ENCODE measurements around the gene CDH8.

CDH8 gene

GRCh38 chr16:62067182-62067581 is 30.9 kb upstream of the CDH8 start:
- Histone ChIP-seq H2AFZ (ENCODE audit: low read depth, low read length, severe bottlenecking) (no peak overlapping the region), H4K20me1 (ENCODE audit: low read depth, low read length) (no peaks in the 10 kb centered on the region), H3K9me3 (ENCODE audit: insufficient read depth, low read length) (no peaks in the 10 kb centered on the region), H3K9ac (ENCODE audit: low read length) (no peak overlapping the region), H3K79me2 (ENCODE audit: insufficient read depth, low read length) (no peaks in the 10 kb centered on the region), H3K9me2 (replicated peaks; ENCODE audit: insufficient read depth, low read length) (no peaks in the 10 kb centered on the region), H3F3A (ENCODE audit: insufficient read depth) (no peaks in the 10 kb centered on the region), H3K4me2 (ENCODE audit: low read depth, low read length, poor library complexity, severe bottlenecking) (no peak overlapping the region), H3K36me3 (ENCODE audit: low read length) (no peaks in the 10 kb centered on the region), H3K27ac (ENCODE audit: low read depth, low read length) (no peak overlapping the region), H3K4me3 (ENCODE audit: insufficient read depth, low read length, poor library complexity, severe bottlenecking) (no peak overlapping the region), H3K27me3 (ENCODE audit: low read length) (no peaks in the 10 kb centered on the region)
- TF ChIP-seq CTCF (IDR thresholded peaks at IDR 0.05; ENCODE audit: insufficient read depth, low read length, poor library complexity, severe bottlenecking) (no peak), EZH2phosphoT487 (conservative IDR thresholded peaks at IDR 0.05; ENCODE audit: low read length) (no peak)

GRCh38 chr16:62066747-62067146 is 30.5 kb upstream of the CDH8 start:
- no peaks in the 10 kb centered on the region for H3K9me3 ChIP-seq (ENCODE audit: insufficient read depth, low read length)
- H3K36me3 ChIP-seq (ENCODE audit: low read length), result no peaks in the 10 kb centered on the region
- H3K27me3 ChIP-seq (ENCODE audit: low read length), result no peaks in the 10 kb centered on the region
- H3K27ac ChIP-seq (ENCODE audit: low read depth, low read length), result no peak overlapping the region
- no peaks in the 10 kb centered on the region for H4K20me1 ChIP-seq (ENCODE audit: low read depth, low read length)
- no peak overlapping the region for H3K4me3 ChIP-seq (ENCODE audit: insufficient read depth, low read length, poor library complexity, severe bottlenecking)
- H2AFZ ChIP-seq (ENCODE audit: low read depth, low read length, severe bottlenecking), result no peak overlapping the region
- no peak overlapping the region for H3K4me2 ChIP-seq (ENCODE audit: low read depth, low read length, poor library complexity, severe bottlenecking)
- TF ChIP-seq EZH2phosphoT487 (conservative IDR thresholded peaks at IDR 0.05; ENCODE audit: low read length), result no peak
- TF ChIP-seq CTCF (IDR thresholded peaks at IDR 0.05; ENCODE audit: insufficient read depth, low read length, poor library complexity, severe bottlenecking), result no peak
- H3K79me2 ChIP-seq (ENCODE audit: insufficient read depth, low read length), result no peaks in the 10 kb centered on the region
- no peak overlapping the region for H3K9ac ChIP-seq (ENCODE audit: low read length)
- no peaks in the 10 kb centered on the region for H3F3A ChIP-seq (ENCODE audit: insufficient read depth)
- no peaks in the 10 kb centered on the region for H3K9me2 ChIP-seq (replicated peaks; ENCODE audit: insufficient read depth, low read length)

- Histone ChIP-seq H3F3A (ENCODE audit: insufficient read depth) (no peaks in the 10 kb centered on the region), H3K27ac (ENCODE audit: low read depth, low read length) (no peak overlapping the region), H3K27me3 (ENCODE audit: low read length) (no peaks in the 10 kb centered on the region), H3K9ac (ENCODE audit: low read length) (no peak overlapping the region), H3K9me3 (ENCODE audit: insufficient read depth, low read length) (no peaks in the 10 kb centered on the region), H3K4me3 (ENCODE audit: insufficient read depth, low read length, poor library complexity, severe bottlenecking) (no peak overlapping the region), H3K36me3 (ENCODE audit: low read length) (no peaks in the 10 kb centered on the region), H3K4me2 (ENCODE audit: low read depth, low read length, poor library complexity, severe bottlenecking) (no peak overlapping the region), H3K9me2 (replicated peaks; ENCODE audit: insufficient read depth, low read length) (no peaks in the 10 kb centered on the region), H4K20me1 (ENCODE audit: low read depth, low read length) (no peaks in the 10 kb centered on the region), H3K79me2 (ENCODE audit: insufficient read depth, low read length) (no peaks in the 10 kb centered on the region), H2AFZ (ENCODE audit: low read depth, low read length, severe bottlenecking) (no peak overlapping the region)
- TF ChIP-seq EZH2phosphoT487 (conservative IDR thresholded peaks at IDR 0.05; ENCODE audit: low read length), result no peak
- TF ChIP-seq CTCF (IDR thresholded peaks at IDR 0.05; ENCODE audit: insufficient read depth, low read length, poor library complexity, severe bottlenecking), result no peak
Measured at GRCh38 chr16:62064173-62064572, 27.9 kb upstream of the CDH8 start.
